B cell (primary cell): ENCODE results near the gene RBM26. TPM values are rescaled to one million over a fixed set of nuclear protein-coding genes. Genes with fewer than 3 reads are reported as not detected.

Source experiments
- ATAC-seq: fragments of 200-7000 bp; cut with Tn5 transposase; one replicate; pipeline ENCODE4 v1.10.0; 2021; ENCODE audit warnings: low read depth, mild to moderate bottlenecking, moderate number of reproducible peaks, moderate library complexity
- CTCF ChIA-PET: fragments of 350-600 bp; sonication (Branson Sonifier 250); formaldehyde crosslinking; loops from one replicate; lab custom pipeline; 2021; ENCODE audit warnings: antibody characterized with exemption, inconsistent platforms; lab: Charles Lee
- POLR2A ChIA-PET: fragments of 350-600 bp; sonication (Branson Sonifier 250); formaldehyde crosslinking; loops from one replicate; lab custom pipeline; 2021; ENCODE audit warnings: antibody characterized with exemption; lab: Charles Lee
- DNase-seq: peaks from one replicate; pipeline ENCODE4 v3.0.0; 2013
- H2AFZ ChIP-seq: 2 replicates; pipeline ENCODE4 v1.6.1; 2012; ENCODE audit warnings: mild to moderate bottlenecking, low read depth, low read length; ENCODE audit not compliant: insufficient read depth, poor library complexity, severe bottlenecking
- H3K27ac ChIP-seq, 2 donors: 1 replicate in 1 of 2; 2 replicates in 1 of 2; pipeline ENCODE4 v1.5.1; 2012 to 2013; ENCODE audit warnings: low read length in 2 of 2, mild to moderate bottlenecking in 2 of 2, moderate library complexity in 1 of 2
- H3K27me3 ChIP-seq, 4 experiments: fragments of 200-600 bp in 1 of 4; sonication (generic) in 1 of 4; replicated peaks in 1 of 4; 1 replicate in 2 of 4; 2 replicates in 2 of 4; pipeline versions ENCODE4 v1.6.1 to v1.7.0; 2013 to 2016; ENCODE audit warnings: low read length in 3 of 4, mild to moderate bottlenecking in 2 of 4, mixed read lengths in 1 of 4, moderate library complexity in 1 of 4; ENCODE audit not compliant: insufficient read depth in 4 of 4, control insufficient read depth in 3 of 4; ENCODE audit errors: control extremely low read depth in 1 of 4
- H3K36me3 ChIP-seq, 2 experiments: replicated peaks in 1 of 2; 1 replicate in 1 of 2; 2 replicates in 1 of 2; pipeline versions ENCODE4 v1.6.1 to v1.7.1; 2013; ENCODE audit warnings: low read length in 1 of 2; ENCODE audit not compliant: insufficient read depth in 2 of 2, control insufficient read depth in 1 of 2; ENCODE audit errors: control extremely low read depth in 1 of 2, extremely low read depth in 1 of 2
- H3K4me1 ChIP-seq, 2 donors: fragments of 200-600 bp in 1 of 2; sonication (generic) in 1 of 2; 1 replicate in 1 of 2; 2 replicates in 1 of 2; pipeline versions ENCODE4 v1.5.1 to v1.6.1; 2013 to 2017; ENCODE audit warnings: low read length in 2 of 2; ENCODE audit not compliant: control insufficient read depth in 2 of 2, insufficient read depth in 2 of 2
- H3K4me2 ChIP-seq: replicated peaks from 2 replicates; pipeline ENCODE3; 2012; ENCODE audit warnings: mild to moderate bottlenecking, low read depth, low read length; ENCODE audit not compliant: poor library complexity, severe bottlenecking
- H3K4me3 ChIP-seq, 5 experiments: fragments of 200-600 bp in 1 of 5; sonication (generic) in 1 of 5; 1 replicate in 3 of 5; 2 replicates in 2 of 5; pipeline versions ENCODE4 v1.5.1 to v1.7.0; 2011 to 2016; ENCODE audit warnings: low read length in 4 of 5, mild to moderate bottlenecking in 4 of 5, low read depth in 2 of 5, control low read depth in 1 of 5, moderate library complexity in 1 of 5; ENCODE audit not compliant: insufficient read depth in 1 of 5; ENCODE audit errors: control extremely low read depth in 1 of 5, extremely low read depth in 1 of 5
- H3K79me2 ChIP-seq: fragments of 200-600 bp; sonication (generic); one replicate; pipeline ENCODE4 v1.6.0; 2016; ENCODE audit warnings: low read length; ENCODE audit not compliant: control insufficient read depth, insufficient read depth
- H3K9ac ChIP-seq: fragments of 200-600 bp; sonication (generic); 2 replicates; pipeline ENCODE4 v1.6.1; 2017; ENCODE audit warnings: mild to moderate bottlenecking, low read length, moderate library complexity
- H3K9me3 ChIP-seq, 3 donors: one replicate each; pipeline versions ENCODE4 v1.6.1 to v1.7.1; 2013; ENCODE audit warnings: low read length in 2 of 3; ENCODE audit not compliant: control insufficient read depth in 2 of 3, insufficient read depth in 1 of 3; ENCODE audit errors: control extremely low read depth in 1 of 3
- H4K20me1 ChIP-seq: 2 replicates; pipeline ENCODE4 v1.6.0; 2012; ENCODE audit warnings: mild to moderate bottlenecking, low read length; ENCODE audit not compliant: insufficient read depth, control insufficient read depth, poor library complexity, severe bottlenecking
- H3K27ac Mint-ChIP-seq: one replicate; pipeline ENCODE4 v1.8.0; 2021; ENCODE audit warnings: mixed read lengths
- H3K27me3 Mint-ChIP-seq: one replicate; pipeline ENCODE4 v1.8.0; 2021; ENCODE audit warnings: mixed read lengths
- H3K4me1 Mint-ChIP-seq: one replicate; pipeline ENCODE4 v1.8.0; 2021; ENCODE audit warnings: mixed read lengths
- H3K4me3 Mint-ChIP-seq: one replicate; pipeline ENCODE4 v1.8.0; 2021; ENCODE audit warnings: mixed read lengths
- H3K9me3 Mint-ChIP-seq: one replicate; pipeline ENCODE4 v1.8.0; 2022; ENCODE audit warnings: mixed read lengths; ENCODE audit not compliant: insufficient read depth
- EZH2 ChIP-seq: IDR thresholded peaks from 2 replicates; pipeline ENCODE4 v1.6.1; 2012; ENCODE audit warnings: borderline replicate concordance, low read depth, mild to moderate bottlenecking, moderate library complexity, low read length; ENCODE audit not compliant: insufficient read depth, poor library complexity, severe bottlenecking
- WGBS: methylation state at CpG from one replicate; pipeline ENCODE4 v1.1.5; 2013; ENCODE audit warnings: missing lambda C conversion rate; ENCODE audit not compliant: insufficient coverage; 5-methylcytosine and 5-hydroxymethylcytosine counted together
- intact Hi-C: fragments of 100-400 bp; cut with micrococcal nuclease; formaldehyde crosslinking; loops from one replicate; pipeline ENCODE4 v1.10.0; 2022
- polyA plus RNA-seq: library from polyadenylated mRNA; depleted of rRNA; stranded (reverse); fragments of >200 nt; gene quantifications from 2 replicates; pipeline ENCODE4 v1.2.3, GENCODE V29; 2012
- total RNA-seq, 2 donors: library from RNA; stranded (reverse); fragments of 120-200 nt in 1 of 2; gene quantifications; 1 replicate in 1 of 2; 2 replicates in 1 of 2; pipeline versions ENCODE4 v1.2.3 to v1.2.4, GENCODE V29; 2013 to 2022
- TF ChIP-seq, protein P1 (sequence below): fragments of 200-600 bp; IDR thresholded peaks from one replicate; pipeline ENCODE4 v1.8.0; 2022; ENCODE audit warnings: antibody characterized with exemption, mild to moderate bottlenecking

The RBM26 gene
- total and polyA plus RNA-seq, 2 donors (not counting 1 experiment from before 2014, with no cell fraction given) = 34.5 to 159 TPM

DNA sequence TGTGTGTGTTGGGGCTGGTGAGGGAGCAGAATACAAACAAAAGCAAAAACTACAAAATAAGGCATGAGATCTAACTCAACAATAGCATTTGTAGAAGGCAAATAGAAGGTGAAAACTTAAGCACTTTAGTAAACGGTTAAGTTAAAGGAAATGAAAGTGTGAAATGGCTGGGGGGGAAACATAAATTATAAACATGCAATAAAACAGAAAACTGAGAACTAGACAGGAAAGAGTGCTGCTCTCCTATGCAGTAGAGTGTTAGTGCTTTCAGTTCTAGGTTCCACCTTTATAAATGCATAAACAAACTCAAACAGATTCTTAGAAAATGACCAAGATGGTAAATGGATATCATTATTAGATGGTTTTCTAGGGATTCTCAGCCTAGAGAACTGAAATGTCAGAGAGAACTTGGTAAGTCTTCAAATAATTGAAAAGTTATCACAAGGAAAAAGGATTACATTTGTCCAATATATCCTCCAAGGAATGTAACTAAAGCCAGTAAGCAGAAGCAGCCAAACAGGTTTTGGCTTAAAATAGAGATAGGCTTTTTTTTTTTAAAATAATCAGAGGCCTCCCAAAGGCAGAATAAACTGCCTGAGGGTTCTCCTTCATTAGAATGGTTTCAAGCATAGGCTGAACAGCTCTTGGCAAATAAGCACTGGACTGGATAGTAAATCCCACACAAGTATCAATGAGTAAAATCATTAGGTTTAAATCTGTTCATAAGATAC lies 23.3 kb downstream of the RBM26 start:
- peak; percentile 67 for ATAC-seq
- peaks cover 30 to 54% of the 10 kb centered on the region in 2 donors for H3K4me1 ChIP-seq
- H4K20me1 ChIP-seq = no peaks in the 10 kb centered on the region
- H3K27ac ChIP-seq = peak overlapping the region; percentile 27 to 66
- peaks cover 0 to 12% of the 10 kb centered on the region in 2 experiments for H3K36me3 ChIP-seq
- Mint-ChIP-seq H3K27ac (peak overlapping the region; percentile 89), H3K27me3 (no peaks in the 10 kb centered on the region), H3K9me3 (no peaks in the 10 kb centered on the region), H3K4me3 (peak overlapping the region; percentile 86), H3K4me1 (peaks cover 58% of the 10 kb centered on the region)
- no CpG with 5 or more reads among the region's 1 CpG for WGBS
- TF ChIP-seq, protein P1, sequence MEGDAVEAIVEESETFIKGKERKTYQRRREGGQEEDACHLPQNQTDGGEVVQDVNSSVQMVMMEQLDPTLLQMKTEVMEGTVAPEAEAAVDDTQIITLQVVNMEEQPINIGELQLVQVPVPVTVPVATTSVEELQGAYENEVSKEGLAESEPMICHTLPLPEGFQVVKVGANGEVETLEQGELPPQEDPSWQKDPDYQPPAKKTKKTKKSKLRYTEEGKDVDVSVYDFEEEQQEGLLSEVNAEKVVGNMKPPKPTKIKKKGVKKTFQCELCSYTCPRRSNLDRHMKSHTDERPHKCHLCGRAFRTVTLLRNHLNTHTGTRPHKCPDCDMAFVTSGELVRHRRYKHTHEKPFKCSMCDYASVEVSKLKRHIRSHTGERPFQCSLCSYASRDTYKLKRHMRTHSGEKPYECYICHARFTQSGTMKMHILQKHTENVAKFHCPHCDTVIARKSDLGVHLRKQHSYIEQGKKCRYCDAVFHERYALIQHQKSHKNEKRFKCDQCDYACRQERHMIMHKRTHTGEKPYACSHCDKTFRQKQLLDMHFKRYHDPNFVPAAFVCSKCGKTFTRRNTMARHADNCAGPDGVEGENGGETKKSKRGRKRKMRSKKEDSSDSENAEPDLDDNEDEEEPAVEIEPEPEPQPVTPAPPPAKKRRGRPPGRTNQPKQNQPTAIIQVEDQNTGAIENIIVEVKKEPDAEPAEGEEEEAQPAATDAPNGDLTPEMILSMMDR = no peak
- no peak for TF ChIP-seq EZH2
- H3K4me2 ChIP-seq = peak overlapping the region; percentile 59
- ChIA-PET POLR2A (no interaction called here), CTCF (interaction anchor here (0.6 to 4.2 kb wide), 3 partner anchors 10 to 41 kb away, joined by 3 to 48 read pairs (median 4); no protein-coding TSS in a partner anchor)
- H3K9me3 ChIP-seq = peaks cover 0 to 3% (median 0%) of the 10 kb centered on the region in 3 donors
- peaks cover 95% of the 10 kb centered on the region for H3K79me2 ChIP-seq
- peak overlapping the region; percentile 35 for H3K9ac ChIP-seq
- no peaks in the 10 kb centered on the region for H3K27me3 ChIP-seq
- peak; percentile 54 for DNase-seq
- intact Hi-C loops = loop anchor here (10.0 kb wide), 1 partner anchor 48 kb away; no protein-coding TSS in a partner anchor
- H3K4me3 ChIP-seq = peak overlapping the region in 2 of 5 experiments; percentile 13 to 21
- H2AFZ ChIP-seq = peak overlapping the region; percentile 35

DNA sequence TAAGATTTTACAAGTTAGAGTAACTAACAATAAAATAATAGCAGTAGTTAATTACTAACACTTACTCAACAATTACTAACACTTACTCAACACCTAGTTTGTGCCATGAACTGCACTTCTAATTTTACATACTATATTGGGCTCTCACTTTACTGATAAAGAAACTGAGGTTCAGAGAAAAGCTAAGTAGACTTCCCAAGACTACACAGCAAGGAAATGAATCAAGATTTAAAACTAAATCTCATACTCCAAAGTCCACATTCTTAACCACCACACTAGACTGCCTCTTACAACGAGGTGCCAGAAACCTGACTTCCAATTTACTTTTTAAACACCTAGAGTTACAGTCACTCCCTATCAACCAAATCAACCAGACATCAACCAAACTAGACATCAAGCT lies 25.1 kb downstream of the RBM26 start:
- WGBS = no CpG with 5 or more reads among the region's 1 CpG
- ATAC-seq (no peak), DNase-seq (no peak)
- Mint-ChIP-seq H3K4me3 (no peak overlapping the region), H3K4me1 (peaks cover 46% of the 10 kb centered on the region), H3K9me3 (no peaks in the 10 kb centered on the region), H3K27ac (peak overlapping the region; percentile 26), H3K27me3 (no peaks in the 10 kb centered on the region)
- Histone ChIP-seq H3K4me3 (no peak overlapping the region), H3K79me2 (peaks cover 85% of the 10 kb centered on the region), H3K9me3 (peaks cover 0 to 3% (median 0%) of the 10 kb centered on the region in 3 donors), H4K20me1 (no peaks in the 10 kb centered on the region), H2AFZ (no peak overlapping the region), H3K27me3 (no peaks in the 10 kb centered on the region), H3K4me2 (no peak overlapping the region), H3K9ac (no peak overlapping the region), H3K27ac (peak overlapping the region in 1 of 2 donors; percentile 34), H3K4me1 (peaks cover 28 to 41% of the 10 kb centered on the region in 2 donors), H3K36me3 (peaks cover 0 to 29% of the 10 kb centered on the region in 2 experiments)
- TF ChIP-seq, protein P1 = no peak
- TF ChIP-seq EZH2 = no peak
- CTCF ChIA-PET = interaction anchor here (0.6 to 4.2 kb wide), 3 partner anchors 11 to 43 kb away, joined by 3 to 48 read pairs (median 4); no protein-coding TSS in a partner anchor
- POLR2A ChIA-PET = no interaction called here
- intact Hi-C loops = loop anchor here (10.0 kb wide), 1 partner anchor 46 kb away; no protein-coding TSS in a partner anchor
